Sciatic nerve (tissue), 2 donors: ENCODE measurements around the gene AGT. TPM values are rescaled to one million over a fixed set of nuclear protein-coding genes. Genes with fewer than 3 reads are reported as not detected.
"Not testable (repeated sequence)": the region's sequence is repeated elsewhere in the genome, so short reads cannot be mapped to it uniquely, and the experiment has no call there.

Source experiments
- ATAC-seq: fragments of 200-7000 bp; cut with Tn5 transposase; one replicate; pipeline ENCODE4 v1.9.1; 2020; ENCODE audit warnings: mild to moderate bottlenecking, moderate library complexity
- DNase-seq: peaks from one replicate; pipeline ENCODE4 v3.0.0-alpha.2; 2020; ENCODE audit warnings: low spot score
- intact Hi-C: fragments of 100-400 bp; cut with DNase I; formaldehyde crosslinking; loops from one replicate; pipeline ENCODE4 v1.14.2; 2022
- total RNA-seq: library from RNA; stranded (reverse); fragmentation: NEBNext Ultra II Directional; extraction: Animal tissue kit (Norgen Biotek cat#: 25700); gene quantifications from one replicate; pipeline ENCODE4 v1.2.1, GENCODE V29; 2021
- donor health status: DM: no; HTN: no; CAD: no.
- donor health status: DM: no; HTN: no; CAD: no.

The AGT gene
- total RNA-seq, 1 donor from 2014 or later = 13.0 TPM

- intact Hi-C loops = no loop called here
- DNase-seq (no peak), ATAC-seq (no peak)
Measured at GRCh38 chr1:230746617-230747016, 32.7 kb upstream of the AGT start.

DNA sequence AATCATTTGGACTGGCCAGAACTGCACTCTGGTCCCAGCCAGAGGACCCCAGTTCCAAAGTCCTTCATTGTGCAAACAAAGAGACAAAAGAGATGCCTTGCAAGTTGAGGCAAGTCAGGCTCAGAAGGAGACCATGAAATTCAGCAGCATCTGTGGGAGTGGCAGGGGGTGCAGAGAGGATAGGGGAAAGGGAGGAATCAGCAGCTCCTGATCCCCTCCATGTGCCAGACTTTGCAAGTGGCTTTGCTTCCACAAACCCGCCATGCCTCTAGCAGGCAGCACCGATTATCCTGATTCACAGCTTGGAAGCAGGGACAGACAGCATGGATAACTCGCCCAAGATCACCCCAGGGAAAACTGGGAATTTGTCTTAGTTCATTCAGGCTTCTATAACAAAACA, 31.1 kb upstream of the AGT start:
- no peak for DNase-seq
- ATAC-seq = no peak
- intact Hi-C loops = no loop called here

DNA sequence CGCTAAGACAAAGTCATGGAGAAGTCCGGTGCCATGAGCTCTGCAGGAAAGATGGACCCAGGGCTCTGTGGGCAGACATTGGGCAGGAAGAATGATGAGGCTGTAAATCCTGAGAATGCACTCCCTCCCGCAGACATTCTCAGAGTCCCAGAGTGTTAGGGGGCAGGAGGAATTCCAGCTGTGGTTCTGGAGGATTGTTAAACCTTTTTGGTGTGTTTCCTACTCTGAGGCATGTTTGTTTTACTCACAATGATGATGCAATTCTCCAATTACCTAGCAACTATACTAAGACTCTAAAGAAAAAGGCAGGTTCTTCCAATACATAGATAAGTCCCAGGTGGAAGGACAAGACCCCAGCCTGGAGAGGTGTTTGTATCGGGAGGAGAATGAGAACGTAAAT, 30.5 kb upstream of the AGT start:
- DNase-seq = no peak
- intact Hi-C loops = no loop called here
- no peak for ATAC-seq

GRCh38 chr1:230743899-230744298, 30.0 kb upstream of the AGT start:
- no peak for ATAC-seq

GRCh38 chr1:230739564-230740290, 25.8 kb upstream of the AGT start:
- intact Hi-C loops = loop anchor here (1.0 kb wide), 1 partner anchor 42 kb away; no protein-coding TSS in a partner anchor
- no peak for ATAC-seq
- no peak for DNase-seq

More at GRCh38 chr1:230743899-230744298, 30.0 kb upstream of the AGT start:
- DNase-seq = no peak
- intact Hi-C loops = no loop called here

GRCh38 chr1:230737622-230738262, 23.8 kb upstream of the AGT start:
- DNase-seq = no peak
- ATAC-seq = no peak
- intact Hi-C loops = no loop called here

DNA sequence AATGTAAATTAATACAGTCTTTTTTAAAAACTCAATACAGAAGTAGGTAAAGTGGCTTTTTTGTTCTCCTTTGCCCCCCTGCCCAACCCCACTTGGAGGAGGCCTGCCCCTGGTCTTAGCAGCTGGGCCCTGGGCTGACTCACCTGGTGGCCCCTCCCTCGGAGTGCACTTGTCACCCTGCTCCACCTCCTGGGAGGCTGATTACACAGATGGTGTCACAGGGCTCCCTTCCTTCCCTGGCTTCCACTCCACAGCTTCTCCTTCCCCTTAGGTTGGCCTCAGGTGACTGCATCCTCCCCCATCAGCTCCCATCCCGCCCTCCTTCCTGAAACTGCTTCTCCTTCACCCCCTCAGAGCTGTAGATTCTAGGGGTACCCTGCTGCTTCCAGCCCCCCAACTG, 21.5 kb upstream of the AGT start:
- intact Hi-C loops = no loop called here
- ATAC-seq (no peak), DNase-seq (no peak)

- DNase-seq (no peak), ATAC-seq (peak; percentile 86)
- intact Hi-C loops = no loop called here
Measured at GRCh38 chr1:230730977-230731376, 17.1 kb upstream of the AGT start.

DNA sequence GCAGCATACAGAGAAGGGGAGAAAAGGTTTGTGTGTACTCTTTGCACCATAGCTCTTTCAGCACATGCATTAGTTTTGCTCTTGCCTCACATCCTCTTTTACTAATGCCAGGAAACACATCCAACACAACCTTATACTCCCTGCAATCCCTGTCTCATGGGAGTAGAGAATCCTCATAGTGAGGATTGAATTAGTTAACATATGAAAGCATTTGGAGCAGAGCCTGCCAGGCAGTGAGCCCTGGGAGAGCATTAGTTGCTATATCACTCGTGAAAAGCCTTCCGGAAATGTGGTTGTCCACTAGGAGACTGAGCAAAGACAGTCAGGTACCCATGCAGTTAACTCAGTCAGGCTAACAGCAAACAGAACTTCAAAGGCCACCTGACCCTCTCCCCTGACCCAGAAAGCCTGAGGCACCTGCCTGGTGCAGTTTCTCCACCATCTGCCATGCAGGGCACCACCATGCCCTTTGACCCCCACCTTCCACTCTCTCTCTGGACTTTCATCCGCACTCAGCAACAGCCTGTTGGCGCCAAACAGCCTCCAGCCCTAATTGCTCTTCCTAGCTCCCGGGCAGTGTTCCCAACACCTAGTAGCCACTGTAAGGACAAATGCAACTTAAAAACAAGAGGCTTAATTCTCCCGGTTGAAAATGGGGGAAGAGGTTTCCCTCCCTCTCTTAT, 14.9 kb upstream of the AGT start:
- ATAC-seq = peak; percentile 58
- intact Hi-C loops = no loop called here
- no peak for DNase-seq

GRCh38 chr1:230725256-230726012, 11.5 kb upstream of the AGT start:
- ATAC-seq (peak; percentile 81), DNase-seq (no peak)
- intact Hi-C loops = no loop called here

DNA sequence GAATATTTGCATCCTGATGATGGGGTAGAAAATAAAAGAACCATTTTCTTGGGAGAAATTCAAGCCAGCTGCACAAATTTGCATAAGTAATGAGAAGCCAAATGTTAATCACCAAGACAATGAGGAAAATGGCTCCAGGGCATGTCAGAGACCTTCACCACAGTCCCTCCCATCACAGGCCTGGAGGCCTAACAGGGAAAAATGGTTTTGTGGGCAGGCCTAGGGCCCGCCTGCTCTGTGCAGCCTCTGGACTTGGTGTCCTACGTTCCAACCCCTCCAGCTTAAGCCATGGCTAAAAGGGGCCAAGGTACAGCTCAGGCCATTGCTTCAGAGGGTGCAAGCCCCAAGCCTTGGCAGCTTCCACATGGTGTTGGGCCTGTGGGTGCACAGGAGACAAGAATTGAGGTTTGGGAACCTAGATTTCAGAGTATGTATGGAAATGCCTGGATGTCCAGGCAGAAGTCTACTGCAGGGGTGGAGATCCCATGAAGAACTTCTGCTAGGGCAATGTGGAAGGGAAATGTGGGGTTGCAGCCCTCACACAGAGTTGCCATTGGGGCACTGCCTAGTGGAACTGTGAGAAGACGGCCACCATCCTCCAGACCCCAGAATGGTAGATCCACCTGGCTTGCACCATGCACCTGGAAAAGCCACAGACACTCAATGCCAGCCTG, 8.1 kb upstream of the AGT start:
- DNase-seq, ATAC-seq, intact Hi-C loops: not testable (repeated sequence)

DNA sequence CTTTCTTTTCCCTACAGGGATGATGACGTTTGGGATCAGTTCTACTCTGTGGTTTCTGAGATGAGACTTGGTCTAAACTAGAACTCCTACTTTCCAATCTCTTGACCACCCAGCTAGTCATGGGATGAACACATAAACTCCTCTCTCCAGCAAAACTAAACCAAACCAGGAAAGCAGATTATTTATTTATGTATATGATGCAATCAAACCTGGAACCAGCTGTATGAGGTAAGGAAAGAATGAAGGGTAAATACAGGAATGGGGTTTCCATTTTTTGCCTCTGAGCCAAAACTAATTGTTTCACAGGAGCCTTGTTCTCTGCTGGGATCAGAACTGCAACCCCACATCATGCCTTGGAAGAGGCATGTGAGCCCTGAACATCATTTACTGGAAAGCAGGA, 3.3 kb upstream of the AGT start:
- DNase-seq (no peak), ATAC-seq (no peak)
- intact Hi-C loops = no loop called here

DNA sequence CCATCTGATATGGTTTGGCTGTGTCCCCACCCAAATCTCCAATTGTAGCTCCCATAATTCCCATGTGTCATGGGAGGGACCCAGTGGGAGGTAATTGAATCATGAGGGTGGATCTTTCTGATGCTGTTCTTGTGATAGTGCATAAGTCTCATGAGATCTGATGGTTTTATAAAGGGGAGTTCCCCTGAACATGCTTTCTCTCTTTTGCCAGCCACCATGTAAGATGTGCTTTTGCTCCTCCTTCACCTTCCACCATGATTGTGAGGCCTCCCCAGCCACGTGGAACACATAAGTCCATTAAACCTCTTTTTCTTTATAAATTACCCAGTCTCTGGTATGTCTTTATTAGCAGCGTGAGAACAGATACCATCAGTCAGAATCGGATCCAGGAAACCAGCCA, 2.5 kb upstream of the AGT start:
- intact Hi-C loops, DNase-seq, ATAC-seq: not testable (repeated sequence)

DNA sequence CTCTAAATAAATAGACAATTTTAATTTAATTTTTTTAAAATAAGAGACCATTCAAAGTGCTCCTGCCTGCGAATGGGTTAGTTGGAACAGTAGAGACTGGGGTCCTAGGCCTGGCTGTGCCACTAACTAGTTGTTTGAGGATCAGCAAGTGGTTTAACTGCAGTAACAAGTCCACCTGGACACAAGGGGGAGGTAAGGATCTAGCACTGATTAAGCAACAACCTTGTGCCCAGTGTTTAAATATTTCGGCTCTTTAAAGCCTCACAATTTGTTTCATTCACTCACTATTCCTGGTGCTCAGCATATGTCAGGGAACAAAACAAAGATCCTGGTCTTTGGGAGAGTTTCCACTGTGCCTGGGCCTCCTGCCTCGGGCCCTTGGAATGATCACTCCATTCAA, 1.6 kb upstream of the AGT start:
- no peak for ATAC-seq
- intact Hi-C loops = no loop called here
- DNase-seq = no peak

DNA sequence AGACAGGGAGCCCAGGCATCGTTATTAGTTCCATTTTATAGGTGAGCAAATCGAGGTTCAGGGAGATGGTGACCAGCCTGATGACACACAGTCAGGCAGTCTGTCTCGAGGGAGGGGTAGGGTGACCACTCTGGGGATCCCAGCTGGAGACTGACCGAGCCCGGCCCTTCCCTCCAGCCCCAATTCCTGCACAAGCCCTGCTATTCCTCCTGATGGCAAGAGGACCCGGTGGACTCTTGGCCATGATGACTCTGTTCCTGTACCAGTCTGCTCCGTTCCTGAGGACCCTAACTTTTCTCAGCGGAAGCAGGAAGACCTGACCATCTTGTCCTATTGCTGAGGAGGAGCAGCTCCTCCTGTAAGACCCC, 391 bp downstream of the AGT start:
- intact Hi-C loops = no loop called here

GRCh38 chr1:230713138-230713537, 784 bp downstream of the AGT start:
- no peak for ATAC-seq
- intact Hi-C loops = no loop called here

More for the DNA sequence above, 391 bp downstream of the AGT start:
- ATAC-seq (no peak), DNase-seq (no peak)

GRCh38 chr1:230712470-230712942, 1.4 kb downstream of the AGT start:
- ATAC-seq = no peak
- DNase-seq = no peak
- intact Hi-C loops = no loop called here

More at GRCh38 chr1:230713138-230713537, 784 bp downstream of the AGT start:
- no peak for DNase-seq

DNA sequence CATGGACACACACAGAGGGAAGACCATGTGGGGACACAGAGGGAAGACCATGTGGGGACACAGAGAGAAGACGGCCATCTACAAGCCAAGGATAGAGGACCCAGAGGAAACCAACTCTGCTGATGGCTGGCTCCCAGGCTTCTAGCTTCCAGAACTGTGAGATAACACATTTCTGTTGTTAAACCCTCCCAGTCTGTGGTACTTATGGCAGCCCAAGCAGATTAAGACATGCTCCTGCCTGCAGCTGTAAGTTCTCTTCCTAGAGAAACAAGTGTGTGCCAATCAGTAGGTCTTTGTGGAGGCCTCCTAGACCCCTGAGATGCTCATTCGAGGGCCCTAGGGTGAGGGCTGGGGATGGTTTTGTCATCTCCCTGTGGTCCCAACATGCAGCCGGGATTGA, 2.7 kb downstream of the AGT start:
- DNase-seq = no peak
- ATAC-seq = no peak
- intact Hi-C loops = no loop called here

- DNase-seq = no peak
- ATAC-seq = no peak
- intact Hi-C loops = no loop called here
Measured at GRCh38 chr1:230710543-230710904, 3.4 kb downstream of the AGT start.
